HCT116 (cell line): ENCODE measurements around the gene PDF. TPM values are rescaled to one million over a fixed set of nuclear protein-coding genes. Genes with fewer than 3 reads are reported as not detected.

ENCODE experiments used
- ATAC-seq: fragments of 200-7000 bp; cut with Tn5 transposase; 2 replicates; pipeline ENCODE4 v1.9.1; 2020; ENCODE audit warnings: mild to moderate bottlenecking, moderate library complexity
- Bru-seq: library from RNA; stranded (reverse); fragments of 400-500 nt; gene quantifications from one replicate; lab custom pipeline; 2021; lab: Mats Ljungman, UMichigan
- BruChase-seq, 2 experiments: library from RNA; stranded (reverse); fragments of 400-500 nt; gene quantifications; one replicate each; lab custom pipeline; 2021; lab: Mats Ljungman, UMichigan
- BruUV-seq: library from RNA; stranded (reverse); fragments of 400-500 nt; replicated peaks from 2 replicates; lab custom pipeline; 2021; lab: Mats Ljungman, UMichigan
- CTCF ChIA-PET: fragments of 300-600 bp; sonication (Branson Sonifier 250); formaldehyde crosslinking; loops from one replicate; lab custom pipeline; 2021; ENCODE audit warnings: antibody characterized with exemption; lab: Charles Lee
- POLR2A ChIA-PET: fragments of 300-600, 350-600 bp; sonication (Branson Sonifier 250); formaldehyde crosslinking; loops from one replicate; lab custom pipeline; 2021; ENCODE audit warnings: antibody characterized with exemption; lab: Charles Lee
- RAD21 ChIA-PET, 2 experiments: fragments of 300-600 bp; sonication (Branson Sonifier 250); formaldehyde crosslinking; loops; one replicate each; lab custom pipeline; 2023; ENCODE audit warnings: low total read pairs in 2 of 2; ENCODE audit not compliant: uncharacterized antibody in 2 of 2, unreplicated experiment in 2 of 2, low non-redundant PET in 1 of 2; lab: Charles Lee
- DNase-seq: peaks from one replicate; pipeline ENCODE4 v3.0.0-alpha.2; 2010; ENCODE audit warnings: low read depth, low spot score
- H2AFZ ChIP-seq: fragments of 200-600 bp; shearing (Covaris generic), sonication (generic); 2 replicates; pipeline ENCODE4 v1.6.1; 2017; ENCODE audit warnings: low read depth, mixed run types, mixed read lengths, antibody characterized with exemption, low read length; ENCODE audit not compliant: poor library complexity, severe bottlenecking
- H3K27ac ChIP-seq: 2 replicates; pipeline ENCODE4 v1.5.1; 2012; ENCODE audit warnings: low read depth, low read length
- H3K27me3 ChIP-seq: fragments of 200-600 bp; sonication (generic); 2 replicates; pipeline ENCODE4 v1.6.1; 2016; ENCODE audit warnings: mixed run types, low read length, mixed read lengths; ENCODE audit not compliant: insufficient read depth
- H3K36me3 ChIP-seq, 2 experiments: fragments of 200-500 bp in 1 of 2; fragments of 200-600 bp in 1 of 2; sonication (Bioruptor generic) in 1 of 2; sonication (generic) in 1 of 2; 2 replicates each; pipeline versions ENCODE4 v1.5.1 to v1.6.1; 2014 to 2016; ENCODE audit warnings: low read length in 2 of 2, inconsistent platforms in 1 of 2, mixed read lengths in 1 of 2, mixed run types in 1 of 2; ENCODE audit not compliant: insufficient read depth in 2 of 2, control insufficient read depth in 1 of 2
- H3K4me1 ChIP-seq, 2 experiments: fragments of 200-600 bp in 1 of 2; sonication (generic) in 1 of 2; 2 replicates each; pipeline versions ENCODE4 v1.5.1 to v1.6.1; 2012 to 2017; ENCODE audit warnings: low read length in 2 of 2, inconsistent platforms in 1 of 2, mild to moderate bottlenecking in 1 of 2, mixed read lengths in 1 of 2, mixed run types in 1 of 2, moderate library complexity in 1 of 2; ENCODE audit not compliant: insufficient read depth in 2 of 2, control insufficient read depth in 1 of 2
- H3K4me2 ChIP-seq: fragments of 200-600 bp; sonication (generic); 2 replicates; pipeline ENCODE4 v1.6.1; 2017; ENCODE audit warnings: mixed run types, low read length, mixed read lengths
- H3K4me3 ChIP-seq, 2 experiments: fragments of 200-600 bp in 1 of 2; sonication (generic) in 1 of 2; replicated peaks in 1 of 2; 2 replicates each; pipeline ENCODE4 v1.5.1; 2011 to 2016; ENCODE audit warnings: low read length in 2 of 2, control low read depth in 1 of 2, low read depth in 1 of 2, mild to moderate bottlenecking in 1 of 2, mixed read lengths in 1 of 2, mixed run types in 1 of 2
- H3K79me2 ChIP-seq: fragments of 200-600 bp; sonication (generic); 2 replicates; pipeline ENCODE4 v1.6.1; 2017; ENCODE audit warnings: mild to moderate bottlenecking, mixed run types, low read length, moderate library complexity, mixed read lengths; ENCODE audit not compliant: insufficient read depth
- H3K9ac ChIP-seq: fragments of 200-600 bp; sonication (generic); 2 replicates; pipeline ENCODE4 v1.6.1; 2016; ENCODE audit warnings: low read length, mixed read lengths
- H3K9me2 ChIP-seq: fragments of 200-600 bp; sonication (generic), shearing (Covaris generic); 2 replicates; pipeline ENCODE4 v1.6.1; 2017; ENCODE audit warnings: mixed run types, mild to moderate bottlenecking, moderate library complexity; ENCODE audit not compliant: insufficient read depth
- H3K9me3 ChIP-seq, 2 experiments: fragments of 200-500 bp in 1 of 2; fragments of 200-600 bp in 1 of 2; sonication (Bioruptor generic) in 1 of 2; sonication (generic) in 1 of 2; 2 replicates each; pipeline ENCODE4 v1.6.1; 2014 to 2017; ENCODE audit warnings: low read length in 2 of 2, mixed read lengths in 2 of 2, inconsistent platforms in 1 of 2, low read depth in 1 of 2, mild to moderate bottlenecking in 1 of 2, mixed run types in 1 of 2, moderate library complexity in 1 of 2; ENCODE audit not compliant: control insufficient read depth in 1 of 2, insufficient read depth in 1 of 2
- H4K20me1 ChIP-seq: fragments of 200-600 bp; sonication (generic), shearing (Covaris generic); 2 replicates; pipeline ENCODE4 v1.6.1; 2017; ENCODE audit warnings: mixed run types, mild to moderate bottlenecking, moderate library complexity; ENCODE audit not compliant: insufficient read depth
- ATF3 ChIP-seq: IDR thresholded peaks from 2 replicates; pipeline ENCODE4 v1.6.1; 2012
- CBX3 ChIP-seq: IDR thresholded peaks from 2 replicates; pipeline ENCODE4 v1.6.1; 2012; ENCODE audit warnings: low read depth
- CEBPB ChIP-seq: IDR thresholded peaks from 2 replicates; pipeline ENCODE4 v1.6.1; 2012; ENCODE audit warnings: low read depth
- CTCF ChIP-seq, 3 experiments: fragments of 200-600 bp in 1 of 3; sonication (generic) in 1 of 3; IDR thresholded peaks in 2 of 3; conservative IDR thresholded peaks in 1 of 3; 2 replicates each; pipeline ENCODE4 v1.5.1; 2012 to 2017; ENCODE audit warnings: low read depth in 2 of 3, low read length in 2 of 3, antibody characterized with exemption in 1 of 3, borderline replicate concordance in 1 of 3, control low read depth in 1 of 3, mild to moderate bottlenecking in 1 of 3, mixed read lengths in 1 of 3, mixed run types in 1 of 3, moderate library complexity in 1 of 3; ENCODE audit not compliant: insufficient read depth in 1 of 3
- EGR1 ChIP-seq: IDR thresholded peaks from 2 replicates; pipeline ENCODE4 v1.6.1; 2012; ENCODE audit warnings: low read depth
- ELF1 ChIP-seq: IDR thresholded peaks from 2 replicates; pipeline ENCODE4 v1.6.1; 2012; ENCODE audit warnings: low read depth, borderline replicate concordance
- JUND ChIP-seq: IDR thresholded peaks from 2 replicates; pipeline ENCODE4 v1.6.1; 2012
- MAX ChIP-seq: IDR thresholded peaks from 2 replicates; pipeline ENCODE4 v1.6.1; 2012
- POLR2A ChIP-seq: IDR thresholded peaks from 2 replicates; pipeline ENCODE4 v1.7.0; 2011; ENCODE audit warnings: borderline replicate concordance; ENCODE audit not compliant: insufficient read depth, insufficient read length; ENCODE audit errors: extremely low read depth
- POLR2AphosphoS5 ChIP-seq: IDR thresholded peaks from 2 replicates; pipeline ENCODE4 v1.6.1; 2011; ENCODE audit warnings: mild to moderate bottlenecking, low read depth, low read length, moderate library complexity
- SIN3A ChIP-seq: IDR thresholded peaks from 2 replicates; pipeline ENCODE4 v1.6.1; 2012; ENCODE audit warnings: low read depth
- SP1 ChIP-seq: IDR thresholded peaks from 2 replicates; pipeline ENCODE4 v1.6.1; 2012; ENCODE audit warnings: low read depth
- SRF ChIP-seq: IDR thresholded peaks from 2 replicates; pipeline ENCODE4 v1.6.1; 2012; ENCODE audit warnings: low read depth
- TCF7L2 ChIP-seq: IDR thresholded peaks from 2 replicates; pipeline ENCODE4 v1.7.0; 2011; ENCODE audit warnings: borderline replicate concordance, inconsistent platforms; ENCODE audit not compliant: insufficient read depth, insufficient read length; ENCODE audit errors: extremely low read depth
- YY1 ChIP-seq: IDR thresholded peaks from 2 replicates; pipeline ENCODE4 v1.6.1; 2011; ENCODE audit warnings: low read length, low read depth, moderate library complexity, mild to moderate bottlenecking; ENCODE audit not compliant: insufficient replicate concordance; ENCODE audit errors: extremely low read depth
- ZBTB33 ChIP-seq: IDR thresholded peaks from 2 replicates; pipeline ENCODE4 v1.6.1; 2011; ENCODE audit warnings: mild to moderate bottlenecking, low read length, moderate library complexity; ENCODE audit not compliant: insufficient replicate concordance; ENCODE audit errors: extremely low read depth
- ZFX ChIP-seq: fragments of 450-650 bp; IDR thresholded peaks from 2 replicates; pipeline ENCODE4 v1.6.1; 2017
- ZNF274 ChIP-seq: fragments of 200-500 bp; sonication (Bioruptor generic); IDR thresholded peaks from 2 replicates; pipeline ENCODE4 v1.6.1; 2014; ENCODE audit warnings: mild to moderate bottlenecking, low read depth, low read length, inconsistent platforms
- intact Hi-C: fragments of 100-400 bp; cut with micrococcal nuclease; formaldehyde crosslinking; loops from 2 replicates; pipeline ENCODE4 v1.10.0; 2022
- long read RNA-seq: library from polyadenylated mRNA; unstranded; transcript quantifications from one replicate; pipeline ENCODE4 v2.0.0, GENCODE V29; 2021; ENCODE audit not compliant: unreplicated experiment
- polyA plus RNA-seq: library from polyadenylated mRNA; unstranded; fragments of >200 nt; gene quantifications from 2 replicates; pipeline ENCODE4 v1.2.1, GENCODE V29; 2012; ENCODE audit warnings: missing spikeins
- total RNA-seq: library from RNA; stranded (reverse); gene quantifications from one replicate; pipeline ENCODE4 v1.2.1, GENCODE V29; 2021; ENCODE audit not compliant: unreplicated experiment

Gene PDF
- total RNA-seq, result 33.9 TPM
- polyA plus RNA-seq, result 15.4 and 21.5 TPM in 2 replicates
- Bru-seq, nascent RNA, result percentile 69 among the genes with signal in this experiment
- BruChase-seq, experiment 1, labeled RNA remaining after a 6-hour chase, result percentile 27 among the genes with signal in this experiment
- BruChase-seq, experiment 2, labeled RNA remaining after a 2-hour chase, result percentile 46 among the genes with signal in this experiment
- long read RNA-seq, transcript PDF-201 (2 exons, 1,158 nt), result major isoform, 56 of 81 reads
- long read RNA-seq, partial matches to known transcripts, result 0 of 81 reads
- long read RNA-seq, other reads (novel, unspliced or antisense), result 25 of 81 reads

- Histone ChIP-seq H3K79me2 (peaks cover 77% of the 10 kb centered on the region), H3K9ac (peak within 1 kb of the TSS; percentile 88)
- CTCF ChIA-PET, result interaction anchor here (0.9 kb wide), 1 partner anchor 45 kb away, joined by 3 read pairs; no protein-coding TSS in a partner anchor
These were observed at the start of gene PDF for GRCh38 chr16:69330286-69331109. Gene PDF (minus strand): TSS chr16:69330588. CDS start chr16:69330570, 18 bp downstream.

More at GRCh38 chr16:69330286-69331109, at the start of gene PDF:
- no peaks in the 10 kb centered on the region for H3K9me3 ChIP-seq
- H3K9me2 ChIP-seq, result no peaks in the 10 kb centered on the region
- BruUV-seq, result TSS peak; percentile 71
- H3K27ac ChIP-seq, result peak within 1 kb of the TSS; percentile 87
- H3K4me3 ChIP-seq, result peak within 1 kb of the TSS; percentile 87 to 88
- TF ChIP-seq YY1, result peak; percentile 90
- peak; percentile 71 for TF ChIP-seq MAX
- TF ChIP-seq ATF3, result no peak
- TF ChIP-seq POLR2A, result peak; percentile 58
- TF ChIP-seq SIN3A, result peak; percentile 76
- peak; percentile 72 for TF ChIP-seq TCF7L2
- no peak for TF ChIP-seq ZNF274
- no peak for TF ChIP-seq CEBPB
- TF ChIP-seq CBX3, result no peak
- TF ChIP-seq SRF, result no peak
- peak; percentile 90 for TF ChIP-seq POLR2AphosphoS5
- TF ChIP-seq EGR1, result peak; percentile 39; the same call in 1 of the 2 replicates
- peak; percentile 49; the same call in 1 of the 2 replicates for TF ChIP-seq JUND
- peak; percentile 65; the same call in 1 of the 2 replicates for TF ChIP-seq ZFX
- peak; percentile 74 for TF ChIP-seq SP1
- TF ChIP-seq ELF1, result peak; percentile 69; the same call in 1 of the 2 replicates
- no peak for TF ChIP-seq CTCF (IDR thresholded peaks at IDR 0.05 in 2 of 3, conservative IDR thresholded peaks at IDR 0.05 in 1 of 3; ENCODE audit: borderline replicate concordance in 1 of 3, insufficient read depth in 1 of 3, low read depth in 2 of 3, low read length in 2 of 3)
- peak; percentile 60 for TF ChIP-seq ZBTB33
- ChIA-PET RAD21 (no interaction called here), POLR2A (interaction anchor here (1.0 kb wide), 1 partner anchor 10 kb away, joined by 3 read pairs; no protein-coding TSS in a partner anchor)
- peaks cover 20% of the 10 kb centered on the region; the same call in 1 of the 2 replicates for H4K20me1 ChIP-seq
- peak within 1 kb of the TSS; percentile 97 for H3K4me2 ChIP-seq
- ATAC-seq (peak; percentile 92), DNase-seq (peak; percentile 79)
- H3K4me1 ChIP-seq, result peaks cover 18 to 33% of the 10 kb centered on the region in 2 experiments
- H2AFZ ChIP-seq, result no peak within 1 kb of the TSS
- peaks cover 30 to 65% of the 10 kb centered on the region in 2 experiments; a peak in 3 of 4 replicates for H3K36me3 ChIP-seq
- intact Hi-C loops, result no loop called here
- no peaks in the 10 kb centered on the region for H3K27me3 ChIP-seq
